HG03575 (cell line): ENCODE measurements around the gene LAMB4.

Experiments used
- ATAC-seq: cut with Tn5 transposase; IDR thresholded peaks from one replicate; pipeline ENCODE4 v1.9.1; 2021; ENCODE audit not compliant: unreplicated experiment, insufficient number of reproducible peaks, low FRiP score; ENCODE audit errors: extremely low read depth

LAMB4 gene

DNA sequence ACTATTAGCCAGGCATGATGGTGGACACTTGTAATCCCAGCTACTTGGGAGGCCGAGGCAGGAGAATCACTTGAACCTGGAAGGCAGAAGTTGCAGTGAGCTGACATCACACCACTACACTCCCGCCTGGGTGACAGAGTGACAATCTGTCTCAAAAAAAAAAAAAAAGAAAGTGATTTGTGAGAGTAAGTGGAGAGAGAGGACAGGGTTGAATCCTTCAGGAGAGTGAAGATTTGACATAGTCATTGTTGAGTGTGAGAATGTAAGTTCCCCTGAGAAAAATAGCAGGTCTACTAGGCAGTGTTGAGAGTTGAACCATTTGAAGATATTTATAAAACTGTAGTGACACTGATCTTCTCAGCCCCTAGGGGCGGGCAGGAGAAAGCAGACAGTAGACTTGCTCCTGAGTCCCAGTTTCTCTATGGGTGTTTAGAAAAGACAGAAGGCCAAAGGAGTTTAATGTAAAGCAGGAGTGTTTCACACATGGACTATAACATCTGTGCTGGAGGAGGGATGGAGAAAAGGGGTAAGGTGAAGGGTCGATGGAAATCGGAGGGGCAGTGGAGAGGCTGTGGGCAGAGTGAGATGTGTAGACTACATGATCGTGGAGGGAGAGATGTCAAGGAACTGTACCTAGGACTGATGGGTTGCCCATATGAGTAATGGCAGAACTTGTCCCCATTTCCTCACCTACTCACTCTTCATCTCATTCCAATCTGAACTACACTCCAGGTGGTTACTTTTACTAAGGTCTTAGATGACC, 13.7 kb upstream of the LAMB4 start:
- no peak for ATAC-seq

DNA sequence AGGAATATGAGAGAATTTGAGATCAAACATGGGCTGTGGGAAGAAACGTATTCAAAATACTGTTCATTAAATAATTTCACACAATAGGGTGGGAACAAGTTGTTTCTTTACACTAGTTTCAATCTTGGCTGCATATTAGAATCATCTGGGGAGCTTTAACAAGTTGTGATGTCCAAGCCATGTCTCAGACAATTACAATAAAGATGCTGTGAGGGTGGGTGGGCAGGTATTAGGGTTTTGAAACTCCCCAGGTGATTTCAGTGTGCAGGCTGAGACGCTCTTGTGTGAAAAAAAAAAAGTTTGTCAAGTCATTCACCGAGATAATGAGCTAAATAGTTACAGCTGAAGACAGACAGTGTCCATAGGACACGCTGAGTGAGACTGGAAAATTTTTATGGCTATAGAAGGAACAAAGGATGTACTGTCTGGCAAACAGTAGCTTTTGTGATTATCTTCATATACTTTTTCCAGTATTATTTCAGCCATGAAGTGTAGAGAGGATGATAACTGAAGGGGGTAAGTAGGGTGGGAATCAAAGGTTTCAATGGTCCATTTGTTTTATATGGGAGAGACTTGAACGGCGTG, 12.6 kb upstream of the LAMB4 start:
- ATAC-seq: no peak

DNA sequence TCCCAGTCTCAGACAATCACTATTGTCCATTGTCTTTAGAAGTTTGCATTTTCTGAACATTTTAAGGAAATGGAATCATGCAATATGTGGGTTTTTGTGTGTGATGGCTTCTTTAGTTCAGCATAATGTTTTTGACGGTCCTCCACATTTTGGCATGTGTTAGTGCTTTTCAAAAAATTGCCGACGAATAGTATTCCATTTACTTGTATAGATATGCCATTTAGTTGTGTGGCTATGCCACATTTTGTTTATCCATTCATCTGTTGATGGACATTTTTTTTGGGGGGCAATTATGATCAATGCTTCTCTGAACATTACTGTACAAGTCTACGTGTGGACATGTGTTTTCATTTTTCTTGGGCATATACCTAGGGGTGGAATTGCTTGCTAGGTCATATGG, 12.0 kb upstream of the LAMB4 start:
- no peak for ATAC-seq

DNA sequence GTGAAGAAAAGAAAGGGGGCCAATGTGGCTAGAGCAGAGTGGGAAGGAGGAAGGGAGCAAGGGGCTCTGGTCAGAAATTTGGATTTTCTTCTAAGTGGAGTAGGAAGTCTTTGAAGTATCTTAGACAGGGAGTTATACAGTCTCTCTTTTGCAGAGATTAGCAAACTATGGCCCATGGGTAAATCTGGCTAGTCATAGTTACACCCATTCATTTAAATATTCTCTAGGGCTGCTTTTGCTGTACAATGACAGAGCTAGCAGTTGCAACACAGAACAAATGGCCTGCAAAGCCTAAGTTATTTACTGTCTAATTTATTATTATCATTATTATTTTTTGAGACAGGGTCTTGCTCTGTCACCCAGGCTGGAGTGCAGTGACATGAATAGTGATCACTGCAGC, 10.5 kb upstream of the LAMB4 start:
- no peak for ATAC-seq

DNA sequence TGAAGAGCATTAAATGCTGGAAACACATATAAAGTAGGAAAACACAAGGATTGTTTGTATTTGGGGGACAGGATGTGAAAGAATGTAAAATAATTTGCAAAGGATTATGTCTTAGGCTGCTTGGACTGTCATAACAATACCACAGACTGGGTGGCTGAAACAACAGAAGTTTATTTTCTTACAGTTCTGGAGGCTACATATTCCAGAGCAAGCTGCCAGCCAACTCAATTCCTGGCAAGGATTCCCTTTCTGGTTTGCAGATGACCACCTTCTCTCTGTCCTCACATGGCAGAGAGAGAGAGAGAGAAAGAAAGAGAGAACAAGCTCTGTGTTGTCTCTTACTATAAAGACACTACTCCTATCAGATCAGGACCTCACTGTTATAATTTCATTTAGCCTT, 8.8 kb upstream of the LAMB4 start:
- ATAC-seq: no peak

DNA sequence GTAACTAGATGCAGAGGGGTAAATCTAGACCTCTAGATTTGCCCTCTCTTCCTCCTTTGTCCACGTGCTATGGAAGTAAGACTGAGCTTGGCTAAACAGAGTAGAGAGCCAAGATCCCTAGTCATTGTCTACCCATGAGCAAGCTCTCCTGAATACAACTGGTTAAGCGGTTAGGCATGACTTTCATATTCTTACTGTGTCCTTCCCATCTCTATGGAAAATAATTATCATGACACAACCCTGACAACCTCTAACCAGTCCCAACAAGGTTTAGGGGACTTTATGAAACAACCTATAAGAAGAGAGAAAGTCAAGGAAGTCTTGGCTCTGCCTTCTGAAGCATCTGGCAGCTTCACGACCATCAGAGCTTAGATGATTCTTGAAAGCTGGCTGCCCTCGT, 7.8 kb upstream of the LAMB4 start:
- no peak for ATAC-seq

DNA sequence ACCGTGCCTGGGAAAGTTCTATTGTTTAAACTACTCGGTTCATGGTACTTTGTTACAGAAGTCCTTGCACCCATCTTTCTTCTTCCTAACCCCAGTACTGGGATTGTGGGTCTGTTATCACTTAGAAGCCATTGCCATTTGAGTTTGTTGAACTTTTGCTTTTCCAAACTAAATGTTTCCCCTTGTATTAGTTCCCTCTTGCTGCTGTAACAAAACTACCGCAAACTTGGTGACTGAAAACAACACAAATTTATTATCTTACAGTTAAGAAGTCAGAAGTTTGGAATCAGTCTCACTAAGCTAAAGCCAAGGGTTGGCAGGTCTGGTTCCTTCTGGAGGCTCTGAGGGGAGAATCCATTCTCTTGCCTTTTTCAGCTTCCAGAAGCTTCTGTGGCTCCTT, 6.9 kb upstream of the LAMB4 start:
- no peak for ATAC-seq

DNA sequence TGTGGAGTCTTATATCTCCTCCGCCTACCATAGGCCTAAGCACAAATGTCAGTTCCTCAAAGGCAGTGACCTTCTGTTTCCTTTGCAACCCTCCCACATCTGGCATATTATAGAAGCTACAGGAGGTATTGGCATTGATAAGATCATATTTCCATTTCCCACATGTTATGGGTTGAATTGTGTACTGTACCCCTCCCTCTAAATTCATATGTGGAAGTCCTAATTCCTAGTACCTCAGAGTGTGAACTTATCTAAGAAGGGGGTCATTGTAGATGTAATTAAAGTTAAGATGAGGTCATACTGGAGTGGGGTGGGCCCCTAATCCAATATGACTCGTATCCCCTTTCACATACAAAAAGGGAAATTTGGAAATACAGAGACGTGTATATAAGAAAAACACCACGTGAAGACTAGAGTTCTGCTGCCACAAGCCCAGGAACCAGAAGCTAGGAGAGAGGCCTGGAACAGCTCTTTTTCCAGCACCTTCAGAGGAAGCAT, 6.1 kb upstream of the LAMB4 start:
- ATAC-seq: peak; percentile 2

DNA sequence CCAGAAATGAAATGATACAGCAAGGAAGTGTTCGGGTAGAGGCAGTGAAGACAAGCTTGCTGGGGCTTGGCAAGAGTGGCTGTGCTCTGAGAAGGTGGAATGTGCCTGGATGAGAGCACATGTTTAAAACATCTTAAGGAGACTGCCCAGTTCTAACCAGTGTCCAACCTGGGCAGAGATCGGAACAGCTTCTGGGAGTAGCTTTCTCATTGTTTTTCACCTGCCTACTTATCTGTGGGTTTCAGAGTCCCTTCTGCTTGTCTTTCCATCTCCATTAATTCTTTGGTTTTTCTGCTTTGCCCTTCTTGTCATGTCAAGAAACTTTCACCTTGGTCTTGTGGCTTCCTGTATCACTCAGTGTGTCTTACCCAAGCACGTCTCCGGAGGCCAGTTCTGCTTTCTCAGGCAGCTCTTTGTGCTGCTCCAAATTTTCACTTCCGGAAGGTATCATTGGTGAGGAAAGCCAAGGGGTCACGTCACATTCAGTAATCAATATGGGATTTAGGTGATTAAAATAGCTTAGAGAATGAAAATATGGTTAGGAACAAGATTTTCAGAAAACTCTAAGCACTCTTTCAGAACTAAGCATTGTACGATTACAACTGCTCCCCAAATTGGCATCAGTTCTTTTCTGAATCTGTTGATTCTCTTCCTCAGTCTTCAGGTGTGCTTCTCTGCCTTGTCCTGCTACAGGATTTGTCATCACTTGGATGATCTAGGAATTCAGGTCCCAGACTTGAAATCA, 5.5 kb upstream of the LAMB4 start:
- peak; percentile 95 for ATAC-seq

DNA sequence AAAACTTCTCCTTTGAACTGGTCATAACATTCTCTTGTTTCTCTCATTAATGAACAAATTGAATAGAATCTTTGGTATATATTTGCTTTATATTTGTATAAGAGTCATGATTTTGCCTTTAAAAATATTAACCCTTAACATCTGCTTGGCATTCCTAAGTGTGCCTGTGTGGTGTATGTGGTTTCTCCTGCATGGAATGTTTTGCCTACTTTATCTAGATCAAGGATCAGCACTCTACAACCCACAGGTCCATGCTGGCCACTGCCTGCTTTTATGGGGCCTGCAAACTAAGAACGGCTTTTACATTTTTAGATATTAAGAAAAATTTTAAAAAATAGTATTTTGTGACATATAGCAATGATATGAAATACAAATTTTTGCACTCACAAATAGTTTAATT, 4.3 kb upstream of the LAMB4 start:
- ATAC-seq: no peak

DNA sequence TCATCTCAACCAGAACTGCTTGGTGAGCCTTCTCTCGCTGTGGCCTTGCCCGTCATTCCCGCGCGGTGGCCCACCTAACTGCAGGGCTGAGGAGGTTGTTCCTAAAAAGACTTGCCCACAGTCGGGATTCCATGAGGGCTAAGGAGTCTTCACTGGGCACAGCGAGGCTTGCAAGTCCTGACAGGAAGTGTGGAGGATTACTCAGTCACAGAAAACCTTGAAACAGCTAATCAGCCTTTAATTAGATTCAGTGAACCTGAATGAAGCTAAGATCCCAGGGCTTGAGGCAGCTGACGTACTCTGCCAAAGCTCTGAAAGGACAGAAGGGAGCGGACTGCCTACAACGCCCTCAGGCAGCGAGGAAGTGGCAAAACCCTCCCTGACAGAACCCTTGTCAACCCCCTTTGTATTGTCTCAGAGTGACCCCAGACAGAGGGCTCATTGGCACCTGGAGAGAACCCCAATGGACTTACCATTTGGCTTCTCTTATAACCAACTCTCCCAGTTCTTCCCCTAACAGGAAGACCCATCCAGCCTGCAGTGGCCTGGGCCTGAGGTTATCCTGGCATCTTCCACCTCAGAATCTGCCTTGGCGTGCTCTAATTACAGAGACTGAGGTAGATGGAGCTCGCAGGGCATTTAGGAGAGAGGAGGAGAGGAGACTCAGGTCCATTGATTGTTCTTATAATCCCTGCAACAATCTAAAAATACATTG, 2.5 kb upstream of the LAMB4 start:
- no peak for ATAC-seq

DNA sequence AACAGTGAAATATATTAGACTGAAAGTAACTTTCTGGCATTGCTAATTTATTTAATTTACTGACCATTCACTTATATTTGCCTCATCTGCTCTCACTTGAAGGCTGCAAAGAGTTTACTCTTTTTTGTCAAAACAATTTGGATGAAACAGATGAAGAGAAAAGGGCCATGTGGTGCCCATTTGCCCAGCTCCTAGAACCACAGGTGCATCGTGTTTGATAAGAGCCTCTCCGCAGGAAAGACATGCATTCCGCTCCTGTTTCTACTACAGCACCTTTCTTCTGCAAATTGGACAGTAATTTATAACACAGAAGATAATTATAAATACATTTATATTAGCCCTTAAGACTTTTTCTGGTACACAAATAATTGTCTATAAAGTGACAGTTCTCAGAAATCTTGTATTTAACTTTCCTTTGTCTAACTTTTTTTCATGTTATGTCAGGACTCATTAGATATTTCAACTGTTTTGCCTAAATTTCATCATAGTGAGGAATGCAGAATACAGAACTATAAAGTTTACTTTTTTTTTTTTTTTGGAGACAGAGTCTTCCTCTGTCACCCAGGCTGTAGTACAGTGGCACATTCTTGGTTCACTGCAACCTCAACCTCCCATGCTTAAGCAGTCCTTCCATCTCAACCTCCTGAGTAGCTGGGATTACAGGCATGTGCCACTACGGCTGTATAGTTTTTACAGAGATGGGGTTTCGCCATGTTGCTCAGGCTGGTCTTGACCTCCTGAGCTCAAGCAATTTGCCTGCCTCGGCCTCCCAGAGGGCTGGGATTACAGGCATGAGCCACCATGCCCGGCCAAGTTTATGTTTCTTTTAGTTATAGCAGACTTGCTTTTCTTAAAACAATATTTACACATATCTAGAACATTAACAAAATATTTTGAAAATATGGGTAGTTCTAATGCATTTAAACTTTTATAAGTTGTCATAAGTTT, 869 bp downstream of the LAMB4 start:
- ATAC-seq: no peak

DNA sequence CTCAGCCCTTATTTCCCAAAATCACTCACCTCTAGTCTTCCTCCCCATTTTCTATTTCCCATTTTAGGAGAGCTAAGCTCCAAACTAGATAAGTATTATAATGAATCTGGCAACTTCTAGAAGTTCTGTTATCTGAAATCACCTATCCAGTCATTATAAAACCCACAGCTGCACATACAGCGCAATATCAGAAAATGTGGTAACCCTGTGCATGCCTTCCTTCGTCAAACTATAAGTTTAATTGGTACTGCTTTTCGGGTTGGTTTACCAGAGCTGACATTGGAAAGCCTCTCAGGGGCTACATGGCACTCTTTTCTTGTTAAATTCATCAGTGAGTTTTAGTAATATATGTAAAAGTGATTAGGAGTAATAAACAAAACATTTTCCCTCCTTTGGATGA, 1.6 kb downstream of the LAMB4 start:
- ATAC-seq: no peak

DNA sequence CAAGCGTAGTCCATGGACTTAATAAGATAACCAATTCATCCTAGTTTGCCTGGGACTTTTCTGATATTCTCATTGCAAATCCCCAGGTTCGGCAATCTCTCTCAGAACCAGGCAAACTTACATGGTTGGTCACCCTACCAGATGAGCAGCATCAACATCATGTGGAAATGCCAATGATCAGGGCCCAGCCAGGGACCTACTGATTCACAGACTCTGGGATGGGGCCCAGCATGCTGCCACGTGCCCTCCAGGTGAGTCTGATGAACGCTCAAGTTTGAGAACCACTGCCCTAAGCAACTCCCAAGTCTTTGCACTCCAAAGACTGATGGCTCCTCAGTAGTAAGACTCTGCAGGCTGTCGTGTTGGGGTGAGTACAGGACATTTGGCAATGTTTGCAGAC, 2.7 kb downstream of the LAMB4 start:
- no peak for ATAC-seq

DNA sequence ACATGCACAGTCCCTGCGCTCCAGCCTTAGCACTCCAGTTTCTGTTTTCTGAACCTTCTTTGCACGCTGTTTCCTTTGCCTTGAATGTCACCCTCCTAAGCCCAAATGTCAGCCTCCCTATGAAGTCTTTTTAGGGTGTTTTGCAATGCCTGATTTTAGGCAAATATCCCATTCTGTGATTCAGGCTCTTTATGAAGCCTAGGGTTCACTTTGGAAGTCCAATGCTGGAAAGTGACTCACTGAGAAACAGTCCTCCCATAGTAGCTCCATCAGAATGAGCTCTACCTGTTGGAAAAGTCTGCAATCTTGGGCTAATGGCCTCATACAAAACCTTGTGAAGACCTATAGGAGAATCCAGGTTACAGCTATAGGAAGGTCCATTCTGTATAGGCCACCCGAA, 5.3 kb downstream of the LAMB4 start:
- no peak for ATAC-seq

DNA sequence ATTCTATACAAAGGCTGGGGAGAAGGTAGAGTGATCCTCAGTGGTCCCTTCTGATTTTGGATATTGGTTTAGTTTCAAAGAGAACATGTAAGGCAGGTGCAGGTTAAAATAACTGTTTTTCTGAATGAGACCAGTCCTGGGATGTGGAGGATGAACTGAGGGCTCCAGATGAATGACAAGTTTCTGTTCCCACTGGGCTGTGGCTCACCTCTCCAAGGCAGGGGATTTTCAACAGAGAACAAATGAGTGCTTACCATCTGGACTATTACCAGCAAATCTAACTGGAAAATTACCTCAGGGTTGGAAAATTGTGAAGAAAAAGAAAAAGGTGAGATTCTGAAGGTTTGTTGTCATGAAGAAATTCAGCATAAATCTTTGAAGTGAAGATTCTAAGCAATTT, 8.0 kb downstream of the LAMB4 start:
- ATAC-seq: no peak

DNA sequence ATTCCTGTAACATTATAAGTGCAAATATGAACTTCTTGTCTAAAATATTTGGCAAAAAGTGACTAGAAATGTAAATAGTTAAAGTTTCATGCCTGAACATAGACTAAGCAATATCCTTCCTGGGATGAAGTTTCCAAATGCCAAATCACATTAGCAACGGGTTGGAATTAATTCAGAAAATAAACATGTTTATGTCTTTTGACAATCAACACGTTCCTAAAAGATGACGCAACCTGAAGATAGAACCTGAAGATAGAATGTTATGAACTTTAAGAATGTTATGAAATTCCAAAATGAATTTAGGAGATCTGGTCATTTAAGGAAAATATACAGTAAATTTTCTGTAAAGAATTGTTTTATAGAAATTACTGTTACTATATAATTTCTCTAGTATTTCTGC, 9.2 kb downstream of the LAMB4 start:
- ATAC-seq: no peak

DNA sequence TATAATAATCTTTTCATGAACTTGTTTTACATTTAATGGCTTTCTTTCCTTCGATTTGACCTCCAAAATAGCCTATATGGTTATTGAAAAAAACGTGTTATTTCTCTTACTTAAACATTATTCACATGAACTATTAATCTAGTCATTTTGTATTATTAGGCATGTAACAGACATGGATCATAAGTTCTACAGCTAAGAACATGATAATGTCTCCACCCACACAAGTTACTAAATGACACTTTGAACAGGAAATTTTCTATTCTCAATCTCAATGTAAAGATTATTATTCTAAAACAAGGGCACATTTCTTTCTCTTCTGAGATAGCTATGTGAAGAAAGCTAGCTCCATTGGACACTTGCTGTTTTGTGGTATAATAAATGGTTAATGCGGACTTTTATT, 10.0 kb downstream of the LAMB4 start:
- ATAC-seq: no peak

DNA sequence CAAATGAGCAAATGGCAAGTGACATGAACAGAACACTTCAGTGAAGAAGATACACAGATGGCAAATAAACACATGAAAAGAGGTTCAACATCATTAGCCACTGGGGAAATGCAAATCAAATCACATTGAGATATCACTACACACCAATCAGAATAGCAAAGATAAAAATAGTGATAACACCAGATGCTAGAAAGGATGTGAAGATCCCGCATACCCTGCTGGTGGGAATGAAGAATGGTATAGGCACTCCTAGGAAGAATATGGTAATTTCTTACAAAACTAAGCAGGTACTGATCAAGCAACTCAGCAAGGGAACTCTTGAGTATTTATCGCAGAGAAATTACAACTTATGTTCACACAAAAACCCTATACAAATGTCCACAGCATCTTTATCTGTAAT, 11.2 kb downstream of the LAMB4 start:
- ATAC-seq: no peak
